Hematopoietic multipotent progenitor cell treated with erythropoietin and hydrocortisone succinate and interleukin-3 and kit ligand, for 6 days (in vitro differentiated cells): ENCODE measurements around the gene ISG20L2.
"Not testable (repeated sequence)": the region's sequence is repeated elsewhere in the genome, so short reads cannot be mapped to it uniquely, and the experiment has no call there.

Experiments used
- DNase-seq: peaks from one replicate; pipeline ENCODE4 v3.0.0-alpha.2; 2015

Gene ISG20L2

GRCh38 chr1:156728599-156729462 is at the start of gene ISG20L2:
Gene ISG20L2, minus strand, starts transcription at chr1:156728766. Its CDS starts 1,114 bp downstream, at chr1:156727652.
- DNase-seq = peak; percentile 99

GRCh38 chr1:156777573-156777972 is 49.0 kb upstream of the ISG20L2 start:
- DNase-seq = no peak

- DNase-seq = no peak
Observed at GRCh38 chr1:156776942-156777341, 48.4 kb upstream of the ISG20L2 start.

- no peak for DNase-seq
Observed at GRCh38 chr1:156775799-156776198, 47.2 kb upstream of the ISG20L2 start.

- DNase-seq = peak; percentile 38
Observed at GRCh38 chr1:156773607-156774006, 45.0 kb upstream of the ISG20L2 start.

GRCh38 chr1:156772728-156773497 is 44.3 kb upstream of the ISG20L2 start:
- DNase-seq = peak; percentile 74

GRCh38 chr1:156772222-156772621 is 43.7 kb upstream of the ISG20L2 start:
- DNase-seq = no peak

- DNase-seq = no peak
Observed at GRCh38 chr1:156768610-156769295, 40.2 kb upstream of the ISG20L2 start.

GRCh38 chr1:156767879-156768604 is 39.5 kb upstream of the ISG20L2 start:
- peak; percentile 56 for DNase-seq

GRCh38 chr1:156767101-156767878 is 38.7 kb upstream of the ISG20L2 start, which contains the start of gene PRCC:
Gene PRCC, plus strand, starts transcription at chr1:156767535. Its CDS starts 237 bp downstream, at chr1:156767772.
- DNase-seq = peak; percentile 100

GRCh38 chr1:156766298-156767100 is 37.9 kb upstream of the ISG20L2 start:
- peak; percentile 32 for DNase-seq

GRCh38 chr1:156765666-156766065 is 37.1 kb upstream of the ISG20L2 start:
- DNase-seq = peak; percentile 55

- DNase-seq = not testable (repeated sequence)
Observed at GRCh38 chr1:156765136-156765535, 36.6 kb upstream of the ISG20L2 start.

- no peak for DNase-seq
Observed at GRCh38 chr1:156760796-156761104, 32.2 kb upstream of the ISG20L2 start.

GRCh38 chr1:156760092-156760795 is 31.7 kb upstream of the ISG20L2 start:
- DNase-seq = peak; percentile 49

- DNase-seq = peak; percentile 77
Observed at GRCh38 chr1:156757572-156758253, 29.1 kb upstream of the ISG20L2 start.

GRCh38 chr1:156756355-156756754 is 27.8 kb upstream of the ISG20L2 start:
- DNase-seq = peak; percentile 35

GRCh38 chr1:156755527-156755950 is 27.0 kb upstream of the ISG20L2 start:
- peak; percentile 80 for DNase-seq

GRCh38 chr1:156754219-156754618 is 25.7 kb upstream of the ISG20L2 start:
- DNase-seq = no peak
